Fibroblast of skin of abdomen (primary cell): Measurements from ENCODE around the gene SLC6A4.
"Not testable (repeated sequence)": the region's sequence is repeated elsewhere in the genome, so short reads cannot be mapped to it uniquely, and the experiment has no call there.

Experiments
- DNase-seq: peaks from one replicate; pipeline ENCODE4 v3.0.0-alpha.2; 2013

The SLC6A4 gene

DNA sequence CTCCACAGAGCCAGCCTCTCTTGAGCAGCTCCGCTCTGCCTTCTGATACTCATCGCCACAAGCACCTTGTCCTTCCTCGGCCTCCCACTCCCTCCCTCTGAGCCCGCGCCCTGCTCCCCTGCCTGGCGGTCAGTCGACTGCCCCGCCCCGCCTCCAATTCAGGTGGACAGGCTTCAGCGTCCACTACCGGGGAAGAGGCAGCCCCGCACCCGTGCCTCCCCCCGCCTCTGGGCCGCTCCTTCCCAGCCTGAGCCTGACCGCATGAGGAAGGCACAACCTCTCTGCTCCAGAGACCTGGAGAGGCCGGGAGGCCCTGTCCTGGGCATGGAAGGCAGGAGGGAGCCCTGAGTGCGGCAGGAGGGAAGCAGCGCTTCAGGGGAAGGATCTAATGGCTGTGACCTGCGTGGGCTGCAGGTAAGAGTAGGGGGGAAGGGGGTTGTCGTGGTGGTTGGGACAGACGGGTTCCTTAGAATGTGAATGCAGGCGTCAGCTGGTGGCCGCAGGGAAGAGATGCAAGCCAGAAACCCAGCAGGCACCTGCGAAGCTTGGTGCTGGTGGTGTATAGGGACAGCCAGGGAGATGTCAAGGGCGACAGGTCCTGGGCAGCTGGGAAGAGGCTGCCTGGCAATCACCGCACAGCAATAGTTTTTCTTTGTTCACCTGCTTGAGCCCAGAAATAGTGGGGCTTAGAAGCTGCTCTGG lies 3.0 kb upstream of the SLC6A4 start:
- DNase-seq: no peak

DNA sequence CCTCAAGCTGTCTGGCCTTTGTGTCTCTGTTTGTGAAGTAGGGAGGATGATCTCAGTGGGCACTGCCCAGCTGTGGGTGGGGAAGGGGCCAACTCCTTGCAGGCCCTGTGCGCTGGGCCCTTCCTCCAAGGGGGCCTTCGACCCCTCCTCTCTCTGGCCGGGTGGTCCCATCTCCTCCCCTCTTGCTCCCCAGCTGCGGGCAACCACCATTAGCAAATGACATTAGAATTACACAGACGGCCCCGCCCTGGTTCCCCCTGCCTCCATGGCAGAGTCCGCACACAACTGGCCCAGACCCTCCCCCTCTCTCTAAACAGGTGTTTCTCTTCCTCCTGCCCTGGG lies 2.5 kb upstream of the SLC6A4 start:
- DNase-seq: no peak

DNA sequence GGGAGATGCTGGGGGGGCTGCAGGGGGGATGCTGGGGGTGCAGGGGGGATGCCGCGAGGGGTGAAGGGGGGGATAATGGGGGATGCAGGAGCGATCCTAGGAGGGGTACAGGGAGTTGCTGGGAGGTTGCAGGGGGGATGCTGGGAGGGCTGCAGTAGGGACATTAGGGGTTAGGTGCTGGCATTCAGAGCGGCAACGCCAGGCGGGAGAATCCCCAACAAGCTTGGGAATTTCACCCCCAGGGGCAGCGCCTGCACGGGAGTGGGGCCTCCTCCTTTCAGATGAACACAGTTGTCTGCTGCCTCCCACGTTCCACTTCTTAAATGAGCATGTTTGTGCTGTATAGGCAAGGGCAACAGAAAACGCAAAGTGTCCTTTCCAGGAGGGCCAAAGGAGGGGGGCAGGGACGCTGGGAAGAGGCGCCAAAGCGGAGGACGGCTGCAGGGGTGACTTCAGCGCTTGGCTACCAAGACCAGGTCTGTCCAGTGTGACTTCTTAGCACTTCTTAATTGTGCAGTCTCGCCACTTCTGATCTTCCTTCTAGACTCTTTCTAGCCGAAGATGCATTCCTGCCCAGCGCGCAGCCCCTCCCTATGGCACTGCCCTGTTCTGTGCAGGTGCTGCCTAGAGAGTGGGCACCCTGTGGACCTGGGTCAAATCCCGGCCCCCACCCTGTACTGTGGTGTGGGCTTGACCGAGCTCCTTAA lies 2.0 kb upstream of the SLC6A4 start:
- DNase-seq: no peak

DNA sequence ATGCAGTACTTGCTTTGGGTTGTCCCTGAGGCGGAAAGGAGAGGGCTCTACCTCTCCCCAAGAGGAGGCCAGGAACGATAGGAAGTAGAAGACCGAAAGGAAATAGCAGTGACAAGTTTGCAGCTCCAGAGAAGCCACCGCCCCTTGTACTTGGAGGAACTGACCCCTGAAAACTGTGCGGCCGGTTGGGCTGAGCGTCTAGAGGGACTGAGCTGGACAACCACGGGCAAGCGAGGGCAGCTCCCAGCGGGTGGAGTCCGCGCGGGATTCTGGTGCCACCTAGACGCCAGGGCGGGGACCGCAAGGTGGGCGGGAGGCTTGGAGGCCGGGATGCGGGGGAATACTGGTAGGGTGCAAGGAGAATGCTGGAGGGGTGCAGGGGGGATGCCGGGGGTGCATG lies 1.3 kb upstream of the SLC6A4 start:
- no peak for DNase-seq

DNA sequence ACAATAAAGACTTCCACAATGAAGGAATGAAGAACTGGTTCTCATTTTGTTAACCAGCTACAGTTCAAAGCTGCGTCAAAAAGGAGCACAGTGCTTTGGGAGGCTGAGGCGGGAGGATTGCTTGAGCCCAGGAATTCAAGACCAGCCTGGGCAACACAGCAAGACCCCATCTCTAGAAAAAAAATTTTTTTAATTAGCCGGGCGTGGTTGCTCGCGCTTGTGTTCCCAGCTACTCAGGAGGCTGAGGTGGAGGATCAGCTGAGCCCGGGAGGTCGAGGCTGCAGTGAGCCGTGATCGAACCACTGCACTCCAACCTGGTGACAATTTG lies 764 bp upstream of the SLC6A4 start:
- DNase-seq: no peak

DNA sequence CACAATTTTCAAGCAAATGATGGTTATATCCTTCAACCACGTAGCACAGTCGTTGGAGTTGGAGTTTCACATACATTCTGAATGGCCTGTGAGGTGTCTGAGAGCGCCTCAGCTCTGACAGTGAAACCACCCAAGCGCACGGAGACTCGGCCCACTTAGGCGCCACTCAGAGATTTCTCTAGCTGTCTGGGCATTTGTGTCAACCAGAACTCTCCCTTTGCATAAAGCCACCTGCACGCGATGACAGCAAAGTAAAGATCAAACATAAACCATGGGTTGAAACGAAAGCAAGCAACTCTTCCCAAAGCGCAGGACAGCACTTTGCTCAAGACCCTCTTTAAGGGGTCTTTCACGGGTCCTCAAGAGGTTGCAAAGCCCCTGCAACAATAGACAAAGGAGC lies 533 bp downstream of the SLC6A4 start:
- DNase-seq: no peak

DNA sequence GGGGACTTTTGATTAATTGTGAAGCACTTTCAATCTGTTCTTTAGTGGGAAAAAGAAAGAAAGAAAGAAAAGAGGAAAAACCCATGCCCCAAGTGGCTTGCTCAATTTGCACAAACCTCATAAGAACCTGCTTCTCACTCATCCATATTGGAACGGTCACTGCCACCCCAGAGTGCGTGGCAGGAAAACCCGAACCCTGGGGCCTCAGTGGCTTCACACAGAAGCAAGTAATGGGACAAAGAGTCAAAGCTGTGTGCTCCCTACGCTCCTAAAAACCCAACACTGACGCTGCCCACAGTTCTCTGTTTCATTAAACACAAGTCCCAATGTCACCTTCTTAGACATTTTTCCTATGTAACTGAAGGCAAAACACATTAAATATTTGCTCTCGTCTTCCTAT lies 1.2 kb downstream of the SLC6A4 start:
- no peak for DNase-seq

DNA sequence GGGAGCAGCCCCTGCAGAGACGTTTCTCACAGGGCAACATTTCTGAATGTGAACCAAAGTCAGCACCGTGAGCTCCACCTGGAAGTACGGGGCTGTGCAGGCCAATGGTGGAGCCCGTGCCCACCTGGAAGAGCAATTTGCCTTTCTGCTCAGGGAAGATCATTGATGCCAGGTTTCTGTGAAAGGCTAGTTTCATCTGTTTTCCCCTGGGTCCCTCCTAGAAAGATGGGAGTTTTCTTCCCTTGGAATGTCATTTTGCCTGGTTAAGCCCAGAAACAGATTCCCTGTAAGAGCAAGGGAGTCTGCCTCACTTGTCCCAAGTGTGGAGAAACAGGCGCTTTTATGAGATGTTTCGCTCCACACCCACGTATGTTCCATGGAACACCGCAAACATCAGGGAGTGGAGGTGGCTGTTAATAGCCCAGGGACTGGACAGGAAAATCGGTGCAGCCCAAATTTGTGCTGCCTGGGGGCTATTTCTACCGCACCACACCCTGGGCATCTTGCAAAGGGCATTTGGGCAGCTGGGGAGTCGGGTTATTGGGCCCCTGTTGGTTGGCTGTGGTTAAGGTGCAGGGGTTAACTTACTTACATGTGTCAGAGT lies 2.6 kb downstream of the SLC6A4 start:
- DNase-seq: no peak

DNA sequence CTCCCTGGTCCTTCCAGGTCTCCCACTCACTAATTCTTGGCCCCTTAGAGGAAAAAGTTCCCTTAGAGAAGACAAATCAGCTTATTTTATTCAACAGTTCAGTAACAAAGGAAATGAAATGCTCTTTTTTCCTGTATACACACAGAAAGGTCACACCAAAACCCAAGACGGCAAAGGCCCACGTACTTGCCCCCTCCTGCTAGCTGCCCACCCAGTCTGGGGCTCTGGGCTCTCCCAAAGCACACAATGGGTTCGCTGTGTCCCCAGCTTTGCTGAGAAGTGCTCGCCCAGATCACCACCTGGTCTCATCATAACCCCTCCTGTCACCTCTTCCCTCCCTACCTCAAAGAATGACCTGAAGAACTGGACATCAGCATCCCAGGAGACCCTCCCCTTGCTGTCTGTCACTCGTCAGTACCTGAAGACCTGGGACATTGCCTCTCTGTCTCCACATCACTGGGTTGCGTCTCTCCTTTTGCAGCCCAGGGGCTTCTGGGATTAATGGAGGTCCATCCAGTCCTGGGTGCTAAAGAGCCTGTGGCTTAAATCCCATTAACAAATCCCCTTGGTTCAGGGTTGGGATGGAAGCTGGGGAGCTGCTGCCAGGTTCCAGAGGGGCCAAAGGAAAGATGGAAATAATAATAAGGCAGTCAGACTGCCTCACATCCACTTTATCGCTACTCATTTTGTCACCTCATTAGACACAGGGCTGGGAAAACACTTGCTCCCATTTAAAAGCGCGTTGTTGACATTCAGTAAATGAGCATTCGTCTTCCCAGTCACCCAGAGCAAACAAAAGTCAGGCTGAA lies 3.3 kb downstream of the SLC6A4 start:
- DNase-seq: no peak

DNA sequence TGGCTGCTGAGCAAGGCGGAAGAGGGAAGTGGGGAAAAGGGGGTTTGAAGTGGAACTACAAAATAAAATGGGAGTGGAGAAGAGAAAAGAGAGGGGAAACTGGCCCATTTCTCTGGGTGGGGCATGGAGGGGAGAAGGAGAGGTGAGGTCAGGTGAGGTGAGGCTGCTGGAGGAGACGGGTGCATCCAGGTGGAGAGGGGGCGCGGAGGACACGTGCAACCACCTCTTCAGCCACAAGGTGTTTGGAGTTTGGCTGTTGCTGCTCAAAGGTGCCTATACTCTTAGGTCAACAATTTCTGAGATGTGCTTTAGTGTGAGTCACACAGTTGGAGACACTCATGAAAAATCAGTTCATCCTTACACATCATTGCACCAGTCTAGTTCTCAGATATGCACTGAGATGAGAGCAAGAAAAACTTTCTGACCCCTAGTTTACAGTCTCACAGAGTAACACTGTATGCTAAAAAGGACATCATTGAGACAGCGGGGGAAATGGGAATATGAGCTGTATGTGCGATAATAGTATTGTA lies 4.8 kb downstream of the SLC6A4 start:
- DNase-seq: peak; percentile 25

DNA sequence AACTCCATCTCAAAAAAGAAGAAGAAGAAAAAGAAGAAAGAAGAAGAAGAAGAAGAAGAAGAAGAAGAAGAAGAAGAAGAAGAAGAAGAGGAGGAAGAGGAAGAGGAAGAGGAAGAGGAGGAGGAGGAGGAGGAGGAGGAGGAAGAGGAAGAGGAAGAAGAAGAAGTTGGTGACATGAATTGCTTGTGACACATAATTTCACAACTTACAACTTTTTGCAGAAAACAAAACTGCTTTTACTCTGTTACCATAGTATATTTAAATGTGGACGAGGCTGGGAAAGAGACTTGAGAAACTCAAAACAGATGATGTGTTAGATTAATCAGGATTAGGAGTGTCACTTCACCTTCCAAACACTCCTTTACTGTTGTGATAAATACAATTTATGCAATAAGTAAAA lies 5.5 kb downstream of the SLC6A4 start:
- not testable (repeated sequence) for DNase-seq

DNA sequence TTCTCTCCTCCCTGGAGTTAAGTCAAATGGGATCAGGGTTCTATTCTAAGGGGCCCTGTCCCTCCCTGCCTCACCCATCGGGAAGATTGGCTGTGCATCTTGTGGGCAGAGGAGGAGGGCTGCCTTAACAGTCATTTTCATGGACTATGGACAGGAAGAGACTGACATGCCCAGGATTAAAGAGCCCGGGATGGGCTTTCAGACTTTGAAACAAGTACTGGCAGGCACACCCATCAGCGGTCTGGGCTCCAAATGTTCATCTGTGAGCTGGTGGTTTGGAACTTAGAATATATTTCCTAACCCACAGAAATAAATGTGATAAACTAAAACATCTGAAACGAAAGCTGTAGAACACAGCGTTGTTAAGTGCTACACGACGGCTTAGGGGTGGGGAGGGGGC lies 6.5 kb downstream of the SLC6A4 start:
- peak; percentile 23 for DNase-seq

DNA sequence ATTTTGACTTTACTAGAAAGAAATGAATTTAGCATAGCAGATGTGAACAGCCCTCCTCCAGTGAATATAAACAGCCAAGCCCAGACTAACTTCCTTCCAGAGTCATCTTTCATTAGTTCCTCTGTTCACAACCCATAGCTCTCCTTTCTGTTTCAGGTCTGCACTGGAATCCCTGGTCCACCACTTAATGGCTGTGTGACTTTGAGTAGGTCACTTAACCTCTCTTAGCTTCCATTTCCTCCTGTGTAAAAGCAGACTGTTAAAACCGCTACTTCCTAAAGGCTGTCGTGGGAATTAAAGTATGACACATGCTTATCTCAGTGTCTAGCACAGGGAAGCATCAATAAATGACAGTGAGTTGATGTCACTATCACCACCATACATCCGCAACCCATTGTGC lies 7.5 kb downstream of the SLC6A4 start:
- DNase-seq: no peak

DNA sequence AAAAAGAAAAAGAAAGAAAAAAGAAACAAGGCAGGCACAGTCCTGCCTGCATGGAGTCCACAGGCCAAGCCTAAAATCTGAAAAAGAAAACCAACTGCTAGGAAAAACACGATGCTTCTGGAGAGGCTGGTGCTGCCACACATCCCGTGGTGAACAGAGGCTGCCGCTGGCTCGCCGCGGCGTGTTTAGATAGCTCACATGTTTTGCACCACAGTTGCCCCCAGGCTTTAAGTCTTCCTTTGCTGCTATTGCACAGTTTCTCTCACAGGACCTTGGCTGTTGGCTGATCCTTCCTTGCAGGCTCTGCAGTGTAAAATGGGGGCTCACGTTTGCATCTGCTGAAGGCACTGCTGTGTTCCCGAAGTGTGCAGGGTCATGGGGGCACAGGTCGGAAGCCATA lies 8.6 kb downstream of the SLC6A4 start:
- DNase-seq: no peak

DNA sequence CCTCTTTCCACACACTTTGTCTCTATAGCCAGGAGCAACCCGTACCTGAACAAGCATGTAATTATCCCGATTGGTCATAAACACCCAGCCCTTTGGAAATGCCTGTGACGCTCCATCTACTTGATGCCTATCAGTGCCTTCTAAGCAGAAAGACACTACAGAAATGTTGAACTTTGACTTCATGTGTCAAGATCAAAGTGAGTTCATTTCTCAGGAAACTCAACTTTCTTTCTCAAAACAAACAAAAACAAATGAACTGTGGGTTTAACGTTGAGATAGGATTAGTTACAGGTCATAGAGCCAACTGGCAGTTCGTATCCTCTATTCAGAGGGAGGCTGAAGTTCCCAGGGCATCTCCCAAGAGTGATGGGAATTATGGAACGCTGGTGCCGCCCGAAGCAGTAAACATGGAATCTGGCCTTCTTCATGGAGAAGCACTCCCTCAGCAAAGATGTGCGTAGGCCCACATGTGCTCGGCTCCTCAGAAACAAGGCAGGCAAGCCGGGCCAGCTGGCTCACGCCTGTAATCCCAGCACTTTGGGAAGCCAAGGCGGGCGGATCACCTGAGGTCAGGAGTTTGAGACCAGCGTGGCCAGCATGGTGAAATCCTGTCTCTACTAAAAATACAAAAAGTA lies 9.5 kb downstream of the SLC6A4 start:
- DNase-seq: no peak

DNA sequence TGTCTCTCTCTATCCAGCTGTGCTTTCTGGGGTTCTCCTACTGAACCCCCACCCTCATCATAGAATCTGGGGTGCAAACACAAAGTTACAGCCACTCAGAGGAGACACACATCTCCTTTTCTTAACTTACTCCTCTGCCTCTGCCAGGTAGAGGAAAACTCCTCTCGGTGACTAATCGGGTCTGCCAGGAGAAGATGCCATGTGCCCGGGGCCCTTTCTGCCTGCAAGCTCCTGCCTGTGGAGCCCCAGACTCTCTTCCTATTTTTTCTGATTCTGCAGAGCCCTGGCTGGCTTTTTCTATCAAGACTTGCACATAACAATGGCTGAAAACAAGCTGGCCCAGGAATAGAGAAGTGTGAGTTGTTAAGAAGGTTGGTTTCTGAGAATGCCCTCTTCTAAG lies 10.4 kb downstream of the SLC6A4 start:
- no peak for DNase-seq

DNA sequence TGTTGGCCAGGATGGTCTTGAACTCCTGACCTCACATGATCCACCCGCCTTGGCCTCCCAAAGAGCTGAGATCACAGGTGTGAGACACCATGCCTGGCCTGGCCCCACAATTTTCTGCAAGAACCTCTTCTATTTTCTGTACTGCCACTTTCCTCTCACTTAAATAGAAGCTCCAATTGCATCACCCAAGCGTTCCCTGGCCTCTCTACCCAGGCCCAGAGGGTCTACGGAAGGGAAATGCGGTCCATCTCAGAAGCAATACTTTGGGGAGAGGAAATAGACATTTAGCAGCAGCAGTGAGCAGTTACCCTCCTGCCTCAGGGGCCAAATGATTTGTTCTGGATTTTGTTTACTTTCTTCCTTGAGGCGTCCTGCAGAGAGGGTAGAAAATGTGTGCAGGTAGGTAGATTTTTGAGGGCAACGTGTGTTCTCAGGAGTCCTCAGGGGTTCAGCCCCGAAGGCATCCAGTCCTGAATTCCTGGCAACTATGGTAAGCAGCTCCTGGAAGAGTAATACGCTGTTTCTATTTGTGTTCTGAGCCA lies 11.0 kb downstream of the SLC6A4 start:
- no peak for DNase-seq

DNA sequence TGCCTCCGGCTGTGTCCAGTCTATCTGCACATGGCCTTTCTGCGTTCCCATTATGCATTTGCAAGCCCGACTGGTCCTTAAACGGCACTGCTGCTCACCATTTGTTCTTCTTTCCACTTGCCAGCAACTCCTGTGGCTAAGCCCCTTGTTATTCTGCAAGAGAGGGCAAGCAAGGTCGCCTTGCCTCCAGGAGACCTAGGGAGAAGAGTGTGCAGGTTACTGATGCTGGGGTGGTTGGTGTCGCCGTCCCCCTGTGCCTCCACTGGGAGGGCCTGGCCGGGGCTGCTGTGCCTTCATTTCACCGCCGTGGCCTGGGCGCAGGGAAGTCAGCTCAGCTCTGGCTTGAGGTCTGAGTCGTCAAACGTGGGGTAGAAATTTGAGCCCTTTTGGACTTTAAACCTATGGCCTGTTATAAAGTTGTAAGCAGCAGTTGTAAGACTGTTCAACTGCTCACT lies 12.7 kb downstream of the SLC6A4 start:
- no peak for DNase-seq

DNA sequence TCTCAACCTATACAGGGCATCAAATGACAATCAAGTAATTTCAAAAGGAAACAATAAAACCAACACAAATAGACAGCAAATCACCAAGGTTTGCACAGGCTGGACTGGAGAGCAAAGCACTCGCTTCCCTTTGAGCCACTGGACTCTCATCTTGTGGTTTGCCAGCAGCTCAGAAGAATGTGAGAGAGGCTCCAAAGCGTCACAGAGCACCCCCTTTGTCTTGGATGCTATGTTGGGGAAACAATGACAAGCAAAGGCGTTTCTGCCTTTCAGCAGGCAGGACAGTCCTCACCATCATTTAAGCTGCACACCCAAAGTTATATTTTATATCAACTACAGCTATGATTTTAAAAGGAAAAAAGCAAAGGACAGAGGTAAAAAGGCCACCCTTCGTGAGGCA lies 13.2 kb downstream of the SLC6A4 start:
- no peak for DNase-seq

DNA sequence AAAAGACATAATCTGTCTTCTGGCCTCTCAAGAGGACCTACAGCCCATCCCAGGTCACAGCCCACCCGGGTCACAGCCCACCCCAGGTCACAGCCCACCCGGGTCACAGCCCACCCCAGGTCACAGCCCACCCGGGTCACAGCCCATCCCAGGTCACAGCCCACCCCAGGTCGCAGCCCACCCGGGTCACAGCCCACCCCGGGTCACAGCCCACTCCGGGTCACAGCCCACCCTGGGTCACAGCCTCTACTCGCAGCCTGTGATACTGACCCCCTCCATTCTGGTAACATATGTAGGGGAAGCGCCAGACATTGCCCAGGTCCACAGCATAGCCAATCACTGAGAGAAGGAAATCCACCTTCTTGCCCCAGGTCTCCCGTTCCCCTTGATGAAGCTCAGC lies 14.2 kb downstream of the SLC6A4 start:
- no peak for DNase-seq

DNA sequence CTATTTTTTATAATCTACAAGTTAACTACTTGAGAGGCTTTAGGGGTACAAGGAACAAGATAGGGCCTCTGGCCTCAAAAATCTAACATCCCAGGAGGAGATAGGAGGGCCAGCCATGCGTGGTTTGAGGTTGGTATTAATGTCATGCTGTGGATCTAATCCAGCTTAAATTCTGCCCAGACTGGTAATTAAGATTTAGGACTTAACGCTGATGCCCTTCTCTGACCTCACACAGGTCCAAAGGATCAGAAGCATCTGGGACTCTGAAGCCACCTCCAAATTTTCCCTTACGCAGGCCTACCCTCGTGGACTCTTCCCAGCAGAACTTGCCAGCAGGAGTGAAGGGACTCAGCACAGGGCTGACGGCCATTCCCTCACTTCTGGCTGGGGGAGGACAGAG lies 15.1 kb downstream of the SLC6A4 start:
- DNase-seq: no peak

DNA sequence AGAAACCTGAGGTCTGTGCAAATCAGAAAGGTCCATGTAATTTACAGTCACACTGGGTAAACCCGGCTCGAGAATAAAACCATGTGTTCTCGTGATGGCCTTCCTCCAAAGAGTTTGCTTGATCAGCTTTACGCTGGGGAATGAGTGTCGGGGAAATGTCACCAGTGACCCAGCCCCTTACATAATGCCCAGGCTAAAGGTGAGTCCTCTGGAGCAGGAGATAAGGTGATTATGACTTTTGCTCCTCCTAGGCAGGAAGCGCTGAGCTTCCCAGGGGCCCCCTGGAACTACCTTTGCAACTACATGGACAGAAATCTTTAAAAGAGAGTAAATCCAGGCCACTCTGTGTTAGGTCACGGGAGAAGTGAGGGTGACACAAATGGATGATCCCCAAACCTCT lies 15.7 kb downstream of the SLC6A4 start:
- DNase-seq: no peak
